Ovary (tissue), 3 donors: ENCODE data around the gene MICAL2.

Source experiments
- CTCF ChIP-seq, 3 donors: fragments of 450-650 bp in 2 of 3; fragments of 200-600 bp in 1 of 3; IDR thresholded peaks; one replicate each; pipeline versions ENCODE4 v1.5.1 to v1.8.0; 2016 to 2022; ENCODE audit warnings: antibody characterized with exemption in 3 of 3, mild to moderate bottlenecking in 1 of 3
- EP300 ChIP-seq: sonication (generic); formaldehyde crosslinking; IDR thresholded peaks from one replicate; pipeline ENCODE4 v1.6.1; 2017; ENCODE audit warnings: antibody characterized with exemption
- POLR2A ChIP-seq: fragments of 450-650 bp; IDR thresholded peaks from one replicate; pipeline ENCODE4 v1.6.1; 2017; ENCODE audit warnings: antibody characterized with exemption, mild to moderate bottlenecking, moderate library complexity
- donor health status: DM: no; HTN: no; CAD: no.

- TF ChIP-seq POLR2A (no peak), CTCF (IDR thresholded peaks at IDR 0.05) (no peak), EP300 (no peak)
These were observed 114.1 kb downstream of the MICAL2 start for GRCh38 chr11:12224537-12224893.
